Measurements from ENCODE around the gene SLC17A2. TPM values are rescaled to one million over a fixed set of nuclear protein-coding genes. Genes with fewer than 3 reads are reported as not detected.

The SLC17A2 gene
- total and polyA plus RNA-seq, 2 of the 8 experiments (the other 6 are each of a cell fraction or from before 2014, with no cell fraction given), result not detected

GRCh38 chr6:25922301-25922700 lies 8.2 kb downstream of the SLC17A2 start:
- no peaks in the 10 kb centered on the region for H3K36me3 ChIP-seq (ENCODE audit: control insufficient read depth in 2 of 4, insufficient read depth in 4 of 4, low read length in 3 of 4)
- no peak overlapping the region for H2BK12ac ChIP-seq (ENCODE audit: low read depth, low read length)
- H3K4ac ChIP-seq (replicated peaks; ENCODE audit: insufficient read length, low read depth, low read length), result no peak overlapping the region
- H2AK5ac ChIP-seq (ENCODE audit: low read depth, low read length), result no peak overlapping the region
- no peak overlapping the region for H2BK5ac ChIP-seq (ENCODE audit: low read depth, low read length)
- 93% methylated on average over 2 of the region's 2 CpGs; no CpG with 5 or more reads in 1 of the 2 experiments for WGBS, 2 experiments (ENCODE audit: extremely low coverage in 1 of 2, insufficient coverage in 1 of 2, insufficient read length in 1 of 2, insufficient replicate concordance in 2 of 2, low coverage in 1 of 2, low lambda C conversion rate in 2 of 2, missing lambda C conversion rate in 1 of 2)
- FAIRE-seq (no peak), DNase-seq (ENCODE audit: low read depth in 1 of 2, low spot score in 2 of 2) (no peak)
- no peak overlapping the region for H4K91ac ChIP-seq (replicated peaks; ENCODE audit: insufficient read length, low read length)
- no peak overlapping the region for H2BK20ac ChIP-seq (ENCODE audit: low read length)
- no peak overlapping the region for H3K27ac ChIP-seq (ENCODE audit: low read depth, low read length)
- H4K8ac ChIP-seq (ENCODE audit: extremely low read depth, insufficient read depth, low read length), result no peak overlapping the region
- POLR2A ChIA-PET (ENCODE audit: partially characterized antibody), result no interaction called here
- no peaks in the 10 kb centered on the region for H3K79me2 ChIP-seq (ENCODE audit: control insufficient read depth in 1 of 2, insufficient read depth in 2 of 2, low read length in 2 of 2)
- H4K20me1 ChIP-seq (replicated peaks in 1 of 2; ENCODE audit: control insufficient read depth in 1 of 2, insufficient read depth in 2 of 2, low read length in 2 of 2), result no peaks in the 10 kb centered on the region
- no peaks in the 10 kb centered on the region for H3K27me3 ChIP-seq (replicated peaks in 1 of 4; ENCODE audit: control insufficient read depth in 3 of 4, extremely low read depth in 1 of 4, insufficient read depth in 3 of 4, low read length in 3 of 4)
- H3K14ac ChIP-seq (ENCODE audit: insufficient read length), result no peak overlapping the region
- H3K4me2 ChIP-seq (ENCODE audit: insufficient read depth in 1 of 2, low read depth in 2 of 2, low read length in 2 of 2), result no peak overlapping the region
- H2BK15ac ChIP-seq (ENCODE audit: low read length), result no peak overlapping the region
- no peaks in the 10 kb centered on the region for H3K23me2 ChIP-seq (ENCODE audit: low read depth, low read length)
- H2AFZ ChIP-seq (ENCODE audit: low read length), result no peak overlapping the region
- no peak overlapping the region for H3K9ac ChIP-seq (replicated peaks in 1 of 4; ENCODE audit: extremely low read depth in 1 of 4, low read depth in 3 of 4, low read length in 3 of 4)
- H3K4me3 ChIP-seq (ENCODE audit: extremely low read depth in 1 of 4, insufficient read depth in 2 of 4, low read depth in 3 of 4, low read length in 4 of 4), result no peak overlapping the region
- no peak overlapping the region for H4K5ac ChIP-seq (ENCODE audit: insufficient read length, low read depth, low read length)
- H3K4me1 ChIP-seq (replicated peaks in 1 of 4; ENCODE audit: control insufficient read depth in 3 of 4, insufficient read depth in 4 of 4, low read length in 3 of 4), result no peaks in the 10 kb centered on the region
- no peaks in the 10 kb centered on the region for H3K79me1 ChIP-seq (ENCODE audit: low read depth, low read length)
- no peak overlapping the region for H3K23ac ChIP-seq (ENCODE audit: insufficient read length)
- no peaks in the 10 kb centered on the region for H3K9me3 ChIP-seq (ENCODE audit: insufficient read depth in 2 of 2, low read depth in 1 of 2, low read length in 1 of 2)
- CTCF ChIA-PET (ENCODE audit: partially characterized antibody), result no interaction called here
- H3K18ac ChIP-seq (ENCODE audit: extremely low read depth, low read length), result no peak overlapping the region
- no peak overlapping the region for H3K56ac ChIP-seq (replicated peaks; ENCODE audit: insufficient read length, low read depth, low read length)
- no peak overlapping the region for H2BK120ac ChIP-seq (replicated peaks; ENCODE audit: low read depth, low read length)
- TF ChIP-seq TAF7 (optimal IDR thresholded peaks at IDR 0.05; ENCODE audit: borderline replicate concordance, low read depth, low read length) (no peak), SIN3A (conservative IDR thresholded peaks at IDR 0.05 in 1 of 2, IDR thresholded peaks at IDR 0.05 in 1 of 2; ENCODE audit: low read depth in 1 of 2, low read length in 2 of 2) (no peak), GABPA (IDR thresholded peaks at IDR 0.05; ENCODE audit: borderline replicate concordance, insufficient read depth, low read length) (no peak), SIRT6 (IDR thresholded peaks at IDR 0.05; ENCODE audit: low read length) (no peak), TCF12 (IDR thresholded peaks at IDR 0.05; ENCODE audit: low read depth, low read length) (no peak), POU5F1 (IDR thresholded peaks at IDR 0.05; ENCODE audit: low read depth, low read length) (no peak), CTBP2 (IDR thresholded peaks at IDR 0.05; ENCODE audit: borderline replicate concordance, insufficient read depth, insufficient read length, low read length) (no peak), USF2 (IDR thresholded peaks at IDR 0.05; ENCODE audit: low read length) (no peak)

Measured in H1 (cell line).